Activated T-helper 2 cell treated with anti-CD3 and anti-CD28 coated beads, Interferon-gamma antibody, Interleukin-2, Interleukin-4, amounts not matched to agents 10 μg/mL and 5 μg/mL and 100 μg/mL, durations not matched to agents 14 hours and 24 hours and 36 hours (primary cell): ENCODE data around the gene TECPR2. TPM values are rescaled to one million over a fixed set of nuclear protein-coding genes. Genes with fewer than 3 reads are reported as not detected.

Source experiments
- DNase-seq: peaks from one replicate; pipeline ENCODE4 v3.0.0; 2021; ENCODE audit warnings: low spot score
- H3K27ac Mint-ChIP-seq: one replicate; pipeline ENCODE4 v1.8.0; 2021; ENCODE audit warnings: mixed read lengths
- H3K27me3 Mint-ChIP-seq: one replicate; pipeline ENCODE4 v1.8.0; 2021; ENCODE audit warnings: low read depth, mixed read lengths
- H3K36me3 Mint-ChIP-seq: one replicate; pipeline ENCODE4 v1.8.0; 2021; ENCODE audit warnings: low read depth, mixed read lengths
- H3K4me1 Mint-ChIP-seq: one replicate; pipeline ENCODE4 v1.8.0; 2021; ENCODE audit warnings: low read depth, mixed read lengths
- H3K4me3 Mint-ChIP-seq: one replicate; pipeline ENCODE4 v1.8.0; 2021; ENCODE audit warnings: low read depth, mild to moderate bottlenecking, moderate library complexity, mixed read lengths
- H3K9me3 Mint-ChIP-seq: one replicate; pipeline ENCODE4 v1.8.0; 2021; ENCODE audit warnings: mixed read lengths
- intact Hi-C: fragments of 100-400 bp; cut with micrococcal nuclease; formaldehyde crosslinking; loops from one replicate; pipeline ENCODE4 v1.15.1; 2023
- total RNA-seq: library from RNA; stranded (reverse); gene quantifications from 2 replicates; pipeline ENCODE4 v1.2.3, GENCODE V29; 2022

The TECPR2 gene
- total RNA-seq, 1 donor from 2014 or later, result 7.8 TPM

DNA sequence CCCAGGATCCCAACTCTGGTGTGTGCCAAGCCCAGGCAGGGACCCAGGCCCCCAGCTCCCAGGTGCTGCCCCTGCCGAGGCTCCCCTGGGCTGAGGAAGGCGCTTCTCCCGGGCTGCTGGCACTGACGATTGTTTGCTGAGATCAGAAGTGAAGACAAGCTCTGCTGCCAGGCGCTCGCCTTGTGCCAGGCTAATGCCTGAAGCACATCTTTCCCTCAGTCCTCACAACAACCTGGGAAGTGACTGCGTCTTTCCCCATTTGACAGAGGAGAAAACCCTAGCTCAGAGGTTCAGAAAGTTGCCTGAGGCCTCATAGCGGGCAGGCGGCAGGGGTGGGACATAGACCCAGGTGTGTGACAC, 110.0 kb downstream of the TECPR2 start:
- H3K4me1 Mint-ChIP-seq, result peaks cover 7% of the 10 kb centered on the region
- H3K27ac Mint-ChIP-seq, result no peak overlapping the region
- H3K36me3 Mint-ChIP-seq, result peaks cover 10% of the 10 kb centered on the region
- H3K4me3 Mint-ChIP-seq, result no peak overlapping the region
- DNase-seq, result no peak
- intact Hi-C loops, result no loop called here
- no peaks in the 10 kb centered on the region for H3K27me3 Mint-ChIP-seq
- H3K9me3 Mint-ChIP-seq, result no peaks in the 10 kb centered on the region

DNA sequence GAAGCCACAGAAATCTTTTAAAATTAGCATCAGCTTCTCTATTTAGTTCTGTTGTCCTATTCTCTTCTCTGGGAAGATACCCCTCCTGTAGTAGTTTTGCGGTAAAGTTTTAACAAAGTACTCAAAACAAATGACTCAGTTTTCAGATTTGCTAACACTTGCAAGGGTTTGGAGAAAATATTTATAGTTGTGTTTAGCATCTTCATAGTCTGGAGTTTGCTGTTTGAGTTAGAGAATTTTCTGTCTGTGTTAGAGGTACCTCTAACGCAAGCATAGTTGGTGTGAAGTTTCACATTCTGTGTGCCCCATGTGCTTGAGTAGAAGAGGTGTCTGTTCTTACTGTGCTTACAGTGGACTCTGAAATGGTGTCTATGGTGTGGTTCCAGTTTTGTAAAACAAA, 110.8 kb downstream of the TECPR2 start:
- no peaks in the 10 kb centered on the region for H3K27me3 Mint-ChIP-seq
- H3K4me3 Mint-ChIP-seq, result no peak overlapping the region
- no peak overlapping the region for H3K27ac Mint-ChIP-seq
- peaks cover 10% of the 10 kb centered on the region for H3K36me3 Mint-ChIP-seq
- no peak for DNase-seq
- peaks cover 7% of the 10 kb centered on the region for H3K4me1 Mint-ChIP-seq
- intact Hi-C loops, result no loop called here
- no peaks in the 10 kb centered on the region for H3K9me3 Mint-ChIP-seq

DNA sequence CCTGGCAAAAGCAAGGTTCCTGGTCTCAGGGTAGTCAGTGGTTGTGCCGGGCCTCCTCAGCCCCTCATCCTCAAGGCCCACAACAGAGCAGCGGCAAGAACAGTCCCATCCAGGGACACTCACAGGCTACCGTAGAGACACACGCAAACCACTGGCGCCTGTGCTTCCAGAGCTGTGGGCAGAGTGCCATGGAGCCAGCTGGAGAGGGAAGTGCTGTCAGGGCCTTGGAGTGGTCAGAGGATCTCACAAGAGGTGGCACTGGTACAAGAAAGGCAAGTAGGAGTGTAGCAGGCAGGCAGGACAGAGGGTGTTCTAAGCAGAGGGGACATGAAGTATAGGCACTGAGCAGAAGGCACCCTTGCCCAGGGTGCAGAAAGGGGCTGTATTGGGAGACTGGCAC, 112.2 kb downstream of the TECPR2 start:
- no peak overlapping the region for H3K27ac Mint-ChIP-seq
- intact Hi-C loops, result no loop called here

DNA sequence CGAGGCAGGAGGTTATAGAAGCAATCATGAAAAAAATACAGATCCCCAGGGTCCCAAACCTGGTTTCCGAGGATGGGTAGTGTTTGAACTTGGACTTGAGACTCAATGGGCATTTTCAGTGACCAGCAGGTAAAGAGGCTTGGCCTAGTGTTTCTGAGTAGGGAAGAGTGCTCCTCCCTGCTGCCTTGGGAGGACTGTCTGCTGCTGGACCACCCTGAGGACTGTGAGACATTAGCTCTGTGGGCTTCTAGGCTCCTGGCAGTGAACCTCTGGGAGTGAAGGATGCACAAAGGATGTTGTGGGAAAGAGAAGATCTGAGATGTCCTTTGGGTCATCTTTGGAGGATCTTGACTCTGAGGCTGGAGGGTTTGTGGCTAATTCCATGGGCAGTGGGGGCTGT, 116.4 kb downstream of the TECPR2 start:
- DNase-seq, result no peak
- H3K27ac Mint-ChIP-seq, result no peak overlapping the region
- H3K27me3 Mint-ChIP-seq, result no peaks in the 10 kb centered on the region
- no peaks in the 10 kb centered on the region for H3K9me3 Mint-ChIP-seq
- intact Hi-C loops, result no loop called here
- no peak overlapping the region for H3K4me3 Mint-ChIP-seq
- H3K36me3 Mint-ChIP-seq, result peaks cover 3% of the 10 kb centered on the region
- peaks cover 4% of the 10 kb centered on the region for H3K4me1 Mint-ChIP-seq

More for the DNA sequence above, 112.2 kb downstream of the TECPR2 start:
- H3K36me3 Mint-ChIP-seq, result peaks cover 1% of the 10 kb centered on the region
- peaks cover 11% of the 10 kb centered on the region for H3K4me1 Mint-ChIP-seq
- H3K9me3 Mint-ChIP-seq, result no peaks in the 10 kb centered on the region
- H3K27me3 Mint-ChIP-seq, result no peaks in the 10 kb centered on the region
- H3K4me3 Mint-ChIP-seq, result no peak overlapping the region
- no peak for DNase-seq

GRCh38 chr14:102479777-102480176, 117.0 kb downstream of the TECPR2 start:
- Mint-ChIP-seq H3K27me3 (no peaks in the 10 kb centered on the region), H3K27ac (no peak overlapping the region), H3K36me3 (peaks cover 3% of the 10 kb centered on the region), H3K4me3 (no peak overlapping the region), H3K4me1 (peaks cover 4% of the 10 kb centered on the region), H3K9me3 (no peaks in the 10 kb centered on the region)
- intact Hi-C loops, result no loop called here
- no peak for DNase-seq

GRCh38 chr14:102481371-102481770, 118.6 kb downstream of the TECPR2 start:
- H3K27me3 Mint-ChIP-seq, result no peaks in the 10 kb centered on the region
- H3K9me3 Mint-ChIP-seq, result no peaks in the 10 kb centered on the region
- H3K4me1 Mint-ChIP-seq, result peaks cover 4% of the 10 kb centered on the region
- DNase-seq, result no peak
- no peak overlapping the region for H3K4me3 Mint-ChIP-seq
- H3K36me3 Mint-ChIP-seq, result peaks cover 3% of the 10 kb centered on the region
- H3K27ac Mint-ChIP-seq, result no peak overlapping the region
- intact Hi-C loops, result no loop called here

- no peaks in the 10 kb centered on the region for H3K27me3 Mint-ChIP-seq
- H3K36me3 Mint-ChIP-seq, result peaks cover 3% of the 10 kb centered on the region
- no peak for DNase-seq
- H3K4me3 Mint-ChIP-seq, result no peak overlapping the region
- no peaks in the 10 kb centered on the region for H3K9me3 Mint-ChIP-seq
- intact Hi-C loops, result no loop called here
- H3K4me1 Mint-ChIP-seq, result peaks cover 4% of the 10 kb centered on the region
- H3K27ac Mint-ChIP-seq, result no peak overlapping the region
Measured at GRCh38 chr14:102481791-102482238, 119.1 kb downstream of the TECPR2 start.

DNA sequence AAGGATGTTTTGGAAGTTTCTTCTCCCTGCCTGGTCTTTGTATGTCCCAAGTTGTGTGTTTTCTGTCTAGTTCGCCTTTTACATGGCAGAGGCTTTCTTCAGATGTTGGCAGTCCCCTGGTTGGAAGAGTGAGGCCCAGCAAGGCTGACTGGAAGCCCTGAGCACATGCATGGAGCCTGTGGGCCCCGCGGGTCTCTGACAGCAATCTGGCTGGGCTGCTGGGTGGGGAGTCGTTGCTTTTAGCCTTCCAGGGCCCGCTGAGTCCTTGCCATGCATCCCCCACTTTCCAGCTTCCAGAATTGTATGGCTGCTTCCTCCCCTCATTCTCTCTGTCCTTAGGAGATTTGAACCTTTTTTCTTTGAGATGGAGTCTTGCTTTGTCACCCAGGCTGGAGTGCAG, 121.6 kb downstream of the TECPR2 start:
- Mint-ChIP-seq H3K4me3 (no peak overlapping the region), H3K36me3 (peaks cover 3% of the 10 kb centered on the region), H3K27ac (no peak overlapping the region), H3K4me1 (peaks cover 4% of the 10 kb centered on the region), H3K9me3 (no peaks in the 10 kb centered on the region), H3K27me3 (no peaks in the 10 kb centered on the region)
- intact Hi-C loops, result no loop called here
- no peak for DNase-seq

DNA sequence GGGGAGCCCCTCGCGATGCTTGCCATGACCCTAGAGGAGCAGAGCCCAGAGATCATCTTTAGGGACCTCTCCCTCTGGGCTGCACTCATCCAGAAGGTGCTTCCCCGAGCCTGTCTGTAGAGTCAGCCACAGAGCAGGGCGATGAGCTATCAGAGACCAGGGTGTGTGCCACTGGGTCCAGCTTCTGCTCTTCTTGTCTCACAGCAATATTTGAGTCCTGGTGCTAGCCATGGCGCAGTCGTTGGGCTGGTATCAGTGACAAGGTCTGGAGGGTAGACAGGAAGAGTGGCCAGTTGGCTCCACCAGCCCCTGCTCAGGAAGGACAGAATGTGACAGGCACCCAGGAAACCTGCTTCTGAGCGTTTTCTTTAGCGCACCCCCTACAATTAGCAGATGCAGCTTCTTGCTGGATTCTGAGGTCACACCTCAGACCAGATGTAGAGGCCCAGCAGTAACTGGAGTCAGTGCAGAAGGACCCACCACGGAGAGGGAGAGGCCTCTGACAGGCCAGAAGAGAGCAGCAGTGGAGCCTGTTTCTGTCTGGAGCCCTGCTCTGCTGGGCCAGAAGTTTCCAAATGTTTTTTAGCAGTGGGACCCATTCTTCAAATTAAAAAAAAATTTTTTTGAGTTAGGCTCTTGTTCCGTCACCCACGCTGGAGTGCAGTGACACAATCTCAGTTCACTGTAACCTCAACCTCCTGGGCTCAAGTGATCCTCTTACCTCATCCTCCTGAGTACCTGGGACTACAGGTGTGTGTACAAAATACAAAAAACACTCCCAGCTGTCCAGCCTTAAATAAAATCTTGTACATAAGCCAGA, 123.2 kb downstream of the TECPR2 start:
- Mint-ChIP-seq H3K4me3 (no peak overlapping the region), H3K27ac (no peak overlapping the region), H3K9me3 (no peaks in the 10 kb centered on the region), H3K36me3 (peaks cover 3% of the 10 kb centered on the region), H3K4me1 (no peaks in the 10 kb centered on the region), H3K27me3 (no peaks in the 10 kb centered on the region)
- intact Hi-C loops, result no loop called here
- no peak for DNase-seq

DNA sequence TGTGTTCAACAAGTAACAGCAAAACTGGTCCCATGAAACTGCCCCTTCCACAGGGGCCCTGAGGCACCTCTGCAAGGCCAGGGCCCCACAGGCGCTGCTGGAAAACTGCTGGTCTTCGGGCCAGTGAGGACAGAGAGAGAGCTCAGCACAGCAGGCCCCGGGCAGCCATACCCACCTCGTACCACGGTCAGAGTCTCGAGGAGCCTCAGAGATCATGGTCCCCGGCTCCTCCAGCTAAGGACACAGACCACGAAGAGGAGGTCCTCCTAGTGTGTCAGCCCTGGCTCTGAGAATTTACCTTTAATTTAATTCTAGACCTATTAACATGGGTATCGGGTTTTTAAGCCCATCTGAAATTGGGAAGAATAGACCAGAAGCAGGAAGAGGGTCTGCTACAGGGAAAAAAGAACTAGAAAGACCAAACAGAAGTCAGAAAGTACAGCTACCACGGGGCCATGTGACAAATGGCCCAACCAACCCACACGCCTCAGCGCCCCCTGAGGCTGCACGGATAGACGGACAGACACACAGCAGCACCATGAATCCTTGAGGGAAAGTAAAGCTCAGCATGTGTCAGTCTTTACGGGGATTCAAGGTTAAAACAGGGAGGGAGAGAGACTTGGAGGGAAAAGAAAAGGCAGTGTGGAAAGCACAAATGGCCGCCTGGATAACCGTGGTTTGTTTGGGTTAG, 123.9 kb downstream of the TECPR2 start:
- DNase-seq, result no peak
- H3K4me1 Mint-ChIP-seq, result no peaks in the 10 kb centered on the region
- intact Hi-C loops, result no loop called here
- H3K4me3 Mint-ChIP-seq, result no peak overlapping the region
- H3K36me3 Mint-ChIP-seq, result peaks cover 3% of the 10 kb centered on the region
- no peak overlapping the region for H3K27ac Mint-ChIP-seq
- no peaks in the 10 kb centered on the region for H3K9me3 Mint-ChIP-seq
- H3K27me3 Mint-ChIP-seq, result no peaks in the 10 kb centered on the region

GRCh38 chr14:102487204-102487577, 124.5 kb downstream of the TECPR2 start:
- DNase-seq, result no peak
- peaks cover 3% of the 10 kb centered on the region for H3K36me3 Mint-ChIP-seq
- no peak overlapping the region for H3K4me3 Mint-ChIP-seq
- H3K9me3 Mint-ChIP-seq, result no peaks in the 10 kb centered on the region
- H3K27ac Mint-ChIP-seq, result no peak overlapping the region
- no peaks in the 10 kb centered on the region for H3K27me3 Mint-ChIP-seq
- no peaks in the 10 kb centered on the region for H3K4me1 Mint-ChIP-seq
- intact Hi-C loops, result no loop called here

DNA sequence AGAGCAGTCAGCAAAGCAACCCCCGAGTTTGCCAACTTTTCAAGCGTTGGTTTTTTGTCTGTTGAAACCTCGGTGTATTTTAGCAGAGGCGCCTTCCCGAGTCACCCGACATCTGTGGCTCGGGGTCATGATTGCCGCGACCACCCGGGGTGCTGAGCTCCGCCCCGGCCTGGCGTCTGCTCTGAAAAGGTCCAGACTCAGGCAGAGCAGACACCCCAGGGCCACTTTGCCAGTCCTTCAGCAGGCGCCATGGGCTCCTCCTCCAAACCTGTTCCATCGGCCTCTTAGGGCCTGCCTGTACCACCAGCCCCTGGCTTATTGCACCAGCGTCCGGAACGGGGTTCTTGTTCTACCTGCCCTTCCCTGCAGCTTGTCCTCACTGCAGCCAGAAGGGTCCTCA, 127.7 kb downstream of the TECPR2 start:
- intact Hi-C loops, result no loop called here
- Mint-ChIP-seq H3K27me3 (no peaks in the 10 kb centered on the region), H3K9me3 (no peaks in the 10 kb centered on the region), H3K36me3 (no peaks in the 10 kb centered on the region), H3K27ac (no peak overlapping the region), H3K4me1 (no peaks in the 10 kb centered on the region), H3K4me3 (no peak overlapping the region)
- DNase-seq, result no peak

- H3K27me3 Mint-ChIP-seq, result no peaks in the 10 kb centered on the region
- H3K27ac Mint-ChIP-seq, result no peak overlapping the region
- H3K4me1 Mint-ChIP-seq, result no peaks in the 10 kb centered on the region
- intact Hi-C loops, result no loop called here
- H3K9me3 Mint-ChIP-seq, result no peaks in the 10 kb centered on the region
- no peak for DNase-seq
- no peak overlapping the region for H3K4me3 Mint-ChIP-seq
- no peaks in the 10 kb centered on the region for H3K36me3 Mint-ChIP-seq
Measured at GRCh38 chr14:102491366-102491765, 128.6 kb downstream of the TECPR2 start.
